Islet precursor cell (in vitro differentiated cells): Measurements from ENCODE around the gene EVA1A.

Experiments used
- DNase-seq: peaks from one replicate; pipeline ENCODE4 v3.0.0-alpha.2; 2018

The EVA1A gene

DNA sequence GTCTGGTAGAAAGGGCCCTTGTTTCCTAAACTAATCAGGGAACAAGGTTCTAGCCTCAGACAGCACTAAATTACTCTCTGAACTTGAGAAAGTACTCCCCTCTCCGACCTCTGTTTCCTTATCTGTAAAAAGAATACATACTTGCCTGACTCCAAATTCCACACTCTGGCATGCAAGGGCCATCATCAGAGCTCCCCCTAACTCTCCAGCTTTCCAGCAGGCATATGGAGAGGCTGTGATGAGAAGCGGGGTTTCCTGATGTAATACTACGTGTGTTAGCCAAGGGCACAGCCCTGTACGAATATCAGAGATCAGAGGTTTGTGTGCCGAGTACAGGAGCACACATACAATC lies 1.8 kb upstream of the EVA1A start:
- DNase-seq = no peak

GRCh38 chr2:75561566-75562512 lies 1.1 kb upstream of the EVA1A start:
- DNase-seq = no peak

DNA sequence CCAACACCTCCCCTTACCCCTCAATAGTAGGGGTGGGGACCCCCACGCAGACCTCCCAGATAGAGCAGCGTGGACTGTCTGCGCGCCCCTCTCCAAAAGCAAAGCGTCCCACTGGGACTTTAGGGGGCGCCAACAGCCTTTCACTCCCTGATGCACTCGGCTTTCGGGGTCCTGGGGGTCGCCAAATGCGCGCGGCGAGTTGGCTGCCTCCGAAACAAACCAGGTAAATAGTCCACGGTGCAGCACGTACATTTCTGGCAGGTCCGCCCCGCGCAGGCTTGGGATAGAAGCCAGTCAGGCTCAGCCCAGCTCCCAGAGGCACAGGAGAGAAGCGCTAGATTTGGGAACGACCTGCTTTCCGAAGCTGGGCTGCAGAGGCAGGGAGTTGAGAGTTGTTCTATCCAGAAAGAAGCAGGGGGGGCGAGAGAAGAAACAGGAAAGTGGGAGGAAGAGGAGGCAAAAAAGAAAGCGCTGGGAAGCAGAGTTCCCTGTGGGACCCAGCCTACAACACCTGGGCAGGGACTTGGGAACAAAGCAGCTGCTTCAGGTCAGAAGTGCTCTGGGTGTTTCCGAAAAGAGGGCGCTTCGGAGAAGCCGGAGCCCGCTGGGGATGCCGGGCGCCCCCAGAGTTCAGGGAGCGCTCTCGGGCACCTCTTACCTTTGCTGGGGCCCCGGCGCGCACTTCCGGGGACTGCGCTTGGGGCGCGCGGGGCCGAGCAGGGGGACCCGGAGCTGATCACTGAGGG lies 544 bp downstream of the EVA1A start:
- peak; percentile 78 for DNase-seq

- DNase-seq = no peak
These were observed 1.1 kb downstream of the EVA1A start for GRCh38 chr2:75559680-75560021.

GRCh38 chr2:75558786-75559679 lies 1.7 kb downstream of the EVA1A start:
- DNase-seq = no peak

- DNase-seq = no peak
These were observed 2.6 kb downstream of the EVA1A start for GRCh38 chr2:75558136-75558535.

- DNase-seq = no peak
These were observed 3.1 kb downstream of the EVA1A start for GRCh38 chr2:75557474-75558133.

DNA sequence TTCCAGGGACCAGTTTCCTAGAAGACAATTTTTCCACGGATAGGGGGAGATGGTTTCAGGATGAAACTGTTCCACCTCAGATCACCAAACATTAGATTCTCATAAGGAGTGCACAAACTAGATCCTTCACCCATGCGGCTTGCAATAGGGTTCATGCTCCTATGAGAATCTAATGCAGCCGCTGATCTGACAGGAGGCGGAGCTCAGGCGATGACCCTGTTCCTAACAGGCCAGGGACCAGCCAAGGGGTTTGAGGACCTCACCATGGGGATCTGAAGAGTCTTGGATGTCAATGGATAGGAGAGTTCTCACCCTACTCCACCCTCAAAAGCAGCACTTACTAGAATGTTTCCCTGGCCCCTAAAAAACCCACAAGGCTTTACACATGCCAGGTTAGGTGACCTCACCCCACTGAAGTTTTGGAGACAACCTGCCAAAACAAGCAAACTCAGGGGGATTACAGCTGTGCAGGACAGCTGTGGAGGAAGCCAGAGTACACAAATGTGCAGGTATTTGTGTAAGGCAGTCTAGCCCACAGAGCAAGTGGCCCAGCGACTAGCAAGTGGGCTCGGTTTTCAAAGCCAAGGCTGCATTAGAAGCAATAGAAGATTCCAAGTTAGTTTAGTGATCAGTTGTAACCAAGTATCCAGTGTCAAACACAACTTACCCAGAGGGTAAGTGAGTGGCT lies 3.9 kb downstream of the EVA1A start:
- no peak for DNase-seq

GRCh38 chr2:75555701-75556100 lies 5.0 kb downstream of the EVA1A start:
- DNase-seq = no peak

- DNase-seq = no peak
These were observed 6.7 kb downstream of the EVA1A start for GRCh38 chr2:75553935-75554531.

GRCh38 chr2:75552222-75552621 lies 8.5 kb downstream of the EVA1A start:
- no peak for DNase-seq

DNA sequence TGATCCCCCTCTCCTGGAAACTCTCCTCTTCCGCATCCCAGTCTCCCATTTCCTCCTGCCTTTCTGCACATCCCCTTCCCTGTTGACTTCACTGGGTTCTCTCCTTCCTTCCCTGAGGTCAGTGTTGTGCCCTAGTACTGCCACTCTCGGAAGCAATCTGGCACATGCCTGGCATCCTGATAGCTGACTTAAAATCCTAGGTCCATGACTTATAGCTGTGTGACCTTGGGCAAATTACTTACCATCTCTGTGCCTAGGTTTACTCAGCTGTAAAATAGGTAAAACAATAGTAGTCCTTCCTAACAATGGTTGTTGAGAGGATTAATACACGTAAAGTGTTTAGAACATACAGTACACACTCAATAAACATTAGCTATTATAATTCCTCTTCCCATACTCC lies 9.3 kb downstream of the EVA1A start:
- DNase-seq = no peak

DNA sequence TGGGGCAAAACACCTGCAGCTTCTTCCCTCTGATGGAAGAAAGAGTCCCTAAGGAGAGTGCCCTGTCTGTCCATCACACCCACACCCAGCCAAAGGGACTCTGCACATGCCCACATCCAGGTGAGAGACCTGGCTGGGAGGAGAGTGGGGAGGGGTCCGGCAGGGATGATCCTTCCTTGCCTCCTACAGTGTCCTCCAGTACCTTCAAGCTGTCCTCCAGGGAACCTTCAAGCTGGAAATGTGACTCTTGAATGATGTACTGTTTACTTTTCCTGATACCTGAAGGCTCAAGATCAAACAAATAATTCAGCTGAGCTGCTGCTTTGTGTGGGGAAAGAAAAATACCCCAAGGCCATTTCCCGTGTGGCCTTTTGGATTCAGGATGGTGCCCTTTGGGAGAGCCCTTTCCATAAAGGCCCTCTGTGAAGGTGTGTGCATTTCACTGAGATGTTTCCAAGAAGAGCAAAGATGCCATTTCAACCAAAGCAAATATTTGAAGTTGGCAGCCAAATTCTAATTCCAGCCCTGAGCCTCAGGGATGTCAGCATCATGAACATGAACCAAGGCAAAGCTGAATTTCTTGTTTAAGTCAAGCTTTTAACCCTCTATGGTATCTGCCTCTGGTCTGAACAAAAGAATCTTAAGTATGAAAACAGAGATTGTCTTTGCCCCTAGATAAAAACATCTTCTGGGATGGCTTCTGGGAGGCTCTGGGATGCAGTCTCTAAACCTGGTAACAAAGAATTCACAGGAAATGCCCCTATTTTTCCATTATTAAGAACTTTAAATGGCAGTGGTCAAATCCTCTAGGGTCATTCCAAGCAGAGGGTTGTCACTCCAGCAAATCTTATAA lies 11.1 kb downstream of the EVA1A start:
- DNase-seq = no peak

- no peak for DNase-seq
These were observed 12.6 kb downstream of the EVA1A start for GRCh38 chr2:75548036-75548573.

DNA sequence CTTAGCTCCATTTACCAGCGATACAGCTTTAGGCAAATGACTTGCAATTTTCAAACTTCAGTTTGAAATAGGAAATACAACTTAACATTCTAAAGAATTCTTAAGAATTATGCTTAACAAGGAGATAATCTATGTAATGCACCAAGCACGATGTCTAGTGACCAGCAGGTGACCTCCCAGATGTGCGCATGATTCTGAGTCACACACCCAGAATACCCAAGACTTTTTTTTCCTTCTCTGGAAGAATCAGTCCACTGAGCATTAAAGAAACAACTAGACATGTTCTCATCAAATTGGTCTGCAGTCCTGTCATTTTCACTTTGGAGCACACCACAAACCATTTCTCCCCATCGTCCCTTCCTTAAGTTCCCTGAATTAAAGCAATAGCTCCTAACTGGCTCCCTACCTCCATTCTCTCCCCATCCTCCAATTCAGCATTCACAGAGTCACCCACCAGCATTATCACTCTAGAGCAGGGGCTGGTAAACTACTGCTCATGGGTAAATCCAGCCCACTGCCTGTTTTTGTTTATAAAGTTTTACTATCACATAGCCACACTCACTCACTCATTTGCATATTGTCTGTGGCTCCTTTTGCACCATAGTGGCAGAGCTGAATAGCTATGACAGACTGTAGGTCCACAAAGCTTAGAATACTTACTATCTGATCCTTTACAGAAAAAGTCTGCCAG lies 13.2 kb downstream of the EVA1A start:
- DNase-seq = no peak

DNA sequence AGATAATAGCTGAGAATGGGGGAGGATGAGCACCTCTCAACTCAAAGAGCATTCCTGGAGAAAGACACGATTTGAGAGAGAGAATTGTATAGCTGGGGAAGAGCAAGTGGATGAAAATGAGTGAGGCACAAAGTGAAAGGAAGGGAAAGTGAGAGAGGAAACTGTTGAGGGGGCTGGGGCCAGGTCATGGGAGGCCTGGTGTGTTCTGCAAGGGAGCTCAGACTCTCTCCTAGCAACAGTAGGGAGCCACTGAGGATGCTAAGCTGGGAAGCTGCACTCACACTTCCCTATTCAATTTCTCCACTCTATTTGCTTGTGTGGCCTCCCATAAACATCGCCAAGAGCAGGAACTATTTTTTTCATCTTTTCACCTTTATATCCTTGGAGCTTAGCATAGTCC lies 14.8 kb downstream of the EVA1A start:
- DNase-seq = no peak

- DNase-seq = no peak
These were observed 15.4 kb downstream of the EVA1A start for GRCh38 chr2:75545387-75545786.

- no peak for DNase-seq
These were observed 17.3 kb downstream of the EVA1A start for GRCh38 chr2:75543446-75543845.

- DNase-seq = no peak
These were observed 19.3 kb downstream of the EVA1A start for GRCh38 chr2:75541430-75541829.

DNA sequence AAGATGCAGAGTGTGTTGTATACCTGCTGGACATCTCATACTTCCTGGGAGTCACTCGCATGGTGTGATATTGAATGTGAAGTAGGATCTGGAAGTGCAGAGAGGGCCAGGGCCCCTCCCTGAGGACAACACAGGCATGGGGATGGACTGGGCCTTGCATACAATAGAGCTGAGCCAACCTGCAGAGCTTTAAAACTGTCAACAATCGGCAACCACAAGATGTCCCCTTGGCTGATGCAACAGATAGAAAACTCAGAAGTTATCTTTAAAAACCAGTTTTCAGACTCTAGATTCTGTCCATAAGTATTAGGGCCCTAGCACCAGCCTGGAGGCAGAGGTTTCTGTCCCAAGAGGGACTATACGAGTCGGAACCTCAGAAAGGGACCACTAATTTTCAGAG lies 19.7 kb downstream of the EVA1A start:
- no peak for DNase-seq
